Measurements from ENCODE around the gene COA5.

- TF ChIP-seq CTCF (IDR thresholded peaks at IDR 0.05) (no peak), POLR2A (IDR thresholded peaks at IDR 0.05) (no peak)
These were observed 1.9 kb downstream of the COA5 start for GRCh38 chr2:98606431-98606830.
